ENCODE measurements around the gene GRB7.
"Not testable (repeated sequence)": the region's sequence is repeated elsewhere in the genome, so short reads cannot be mapped to it uniquely, and the experiment has no call there.

The GRB7 gene

GRCh38 chr17:39737760-39738567 lies at the start of gene GRB7:
TSS of gene GRB7 (plus strand) at chr17:39737938. CDS start at chr17:39742302, 4,364 bp downstream.
- DNase-seq = no peak

GRCh38 chr17:39688475-39688835 lies 49.3 kb upstream of the GRB7 start:
- DNase-seq = peak; percentile 34

GRCh38 chr17:39688945-39689344 lies 48.8 kb upstream of the GRB7 start:
- DNase-seq = no peak

- DNase-seq = no peak
These were observed 43.1 kb upstream of the GRB7 start for GRCh38 chr17:39694593-39694992.

- DNase-seq = no peak
These were observed 42.7 kb upstream of the GRB7 start for GRCh38 chr17:39695089-39695474.

- no peak for DNase-seq
These were observed 41.0 kb upstream of the GRB7 start for GRCh38 chr17:39696731-39697130.

GRCh38 chr17:39697961-39698360 lies 39.8 kb upstream of the GRB7 start:
- no peak for DNase-seq

GRCh38 chr17:39699157-39699817 lies 38.5 kb upstream of the GRB7 start:
- DNase-seq = not testable (repeated sequence)

GRCh38 chr17:39699818-39700147 lies 38.0 kb upstream of the GRB7 start, which contains the start of gene ERBB2:
TSS of gene ERBB2 (plus strand) at chr17:39700064. CDS start at chr17:39700239, 175 bp downstream.
- peak; percentile 83 for DNase-seq

- DNase-seq = peak; percentile 29
These were observed 37.4 kb upstream of the GRB7 start for GRCh38 chr17:39700148-39700987.

GRCh38 chr17:39701012-39701783 lies 36.5 kb upstream of the GRB7 start:
- DNase-seq = no peak

GRCh38 chr17:39701784-39702422 lies 35.8 kb upstream of the GRB7 start:
- no peak for DNase-seq

GRCh38 chr17:39702901-39703893 lies 34.5 kb upstream of the GRB7 start:
- DNase-seq = no peak

- no peak for DNase-seq
These were observed 33.8 kb upstream of the GRB7 start for GRCh38 chr17:39703913-39704312.

GRCh38 chr17:39704821-39705551 lies 32.8 kb upstream of the GRB7 start:
- DNase-seq = peak; percentile 20

- no peak for DNase-seq
These were observed 31.9 kb upstream of the GRB7 start for GRCh38 chr17:39705786-39706348.

- DNase-seq = no peak
These were observed 31.4 kb upstream of the GRB7 start for GRCh38 chr17:39706383-39706782.

GRCh38 chr17:39706921-39707337 lies 30.8 kb upstream of the GRB7 start:
- no peak for DNase-seq

- DNase-seq = no peak
These were observed 28.3 kb upstream of the GRB7 start for GRCh38 chr17:39709319-39709997.

Data from EL (cell line).